Stomach (tissue), 9 donors: ENCODE data around the gene WWC1. TPM values are rescaled to one million over a fixed set of nuclear protein-coding genes. Genes with fewer than 3 reads are reported as not detected.
A peak's percentile ranks its signal among the peaks of the same experiment; 100 is the strongest.

Experiments used
- DNase-seq, 2 donors: peaks; one replicate each; pipeline versions ENCODE4 v3.0.0 to v3.0.0-alpha.2; 2013 to 2019
- H3K27ac ChIP-seq, 5 donors: fragments of 200-600 bp in 4 of 5; sonication (generic) in 4 of 5; one replicate each; pipeline ENCODE4 v1.5.1; 2013 to 2019; ENCODE audit warnings: mild to moderate bottlenecking in 1 of 5, moderate library complexity in 1 of 5
- H3K27me3 ChIP-seq, 3 donors: fragments of 200-600 bp; sonication (generic); one replicate each; pipeline ENCODE4 v1.5.1; 2017 to 2019; ENCODE audit warnings: mixed run types in 1 of 3
- H3K36me3 ChIP-seq, 4 donors: fragments of 200-600 bp; sonication (generic); 1 replicate in 3 of 4; 2 replicates in 1 of 4; pipeline ENCODE4 v1.5.1; 2016 to 2019
- H3K4me1 ChIP-seq, 4 donors: fragments of 200-600 bp; sonication (generic); one replicate each; pipeline ENCODE4 v1.5.1; 2016 to 2019
- H3K4me3 ChIP-seq, 4 donors: fragments of 200-600 bp; sonication (generic) in 3 of 4; one replicate each; pipeline ENCODE4 v1.5.1; 2016 to 2019; ENCODE audit warnings: mild to moderate bottlenecking in 1 of 4
- H3K9me3 ChIP-seq, 4 donors: fragments of 200-600 bp; sonication (generic); one replicate each; pipeline ENCODE4 v1.5.1; 2016 to 2019
- EP300 ChIP-seq: sonication (generic); formaldehyde crosslinking; IDR thresholded peaks from one replicate; pipeline ENCODE4 v1.6.1; 2017; ENCODE audit warnings: antibody characterized with exemption
- POLR2A ChIP-seq, 4 donors: fragments of 450-650 bp; IDR thresholded peaks; one replicate each; pipeline ENCODE4 v1.6.1; 2016; ENCODE audit warnings: antibody characterized with exemption in 4 of 4, control low read depth in 2 of 4, mild to moderate bottlenecking in 1 of 4, moderate library complexity in 1 of 4
- POLR2AphosphoS5 ChIP-seq, 3 donors: sonication (generic); formaldehyde crosslinking; IDR thresholded peaks; one replicate each; pipeline ENCODE4 v1.6.1; 2016; ENCODE audit warnings: antibody characterized with exemption in 3 of 3
- WGBS, 5 donors: extraction: QIAGEN DNeasy Blood & Tissue Kit in 3 of 5; methylation state at CpG; one replicate each; pipeline versions ENCODE4 v1.1.5 to v1.1.7; 2013 to 2018; 5-methylcytosine and 5-hydroxymethylcytosine counted together
- intact Hi-C: fragments of 100-400 bp; cut with DNase I; formaldehyde crosslinking; loops from one replicate; pipeline ENCODE4 v1.15.1; 2023; ENCODE audit warnings: low total_unique reads
- polyA plus RNA-seq, 3 donors: library from polyadenylated mRNA; stranded (reverse); fragments of 200-250 nt; gene quantifications; one replicate each; pipeline ENCODE4 v1.2.3, GENCODE V29; 2013
- total RNA-seq, 5 donors: library from RNA; depleted of rRNA; stranded (reverse); fragments of >200 nt; gene quantifications; one replicate each; pipeline versions ENCODE4 v1.1.0 to v1.2.3, GENCODE V29; 2014 to 2016
- TF ChIP-seq, protein P1 (sequence below), 7 experiments: fragments of 450-650 bp in 4 of 7; fragments of 200-600 bp in 3 of 7; sonication (generic) in 3 of 7; IDR thresholded peaks; one replicate each; pipeline ENCODE4 v1.5.1; 2016 to 2019; ENCODE audit warnings: antibody characterized with exemption in 7 of 7, control low read depth in 2 of 7, mild to moderate bottlenecking in 1 of 7
- donor health status: healthy with polysubstance abuse.
- donor health status: Bipolar disorder and iron deficiency.
- donor health status: healthy.

WWC1 gene
- total and polyA plus RNA-seq, 8 donors: 11.3 to 82.6 (median 33.4) TPM

DNA sequence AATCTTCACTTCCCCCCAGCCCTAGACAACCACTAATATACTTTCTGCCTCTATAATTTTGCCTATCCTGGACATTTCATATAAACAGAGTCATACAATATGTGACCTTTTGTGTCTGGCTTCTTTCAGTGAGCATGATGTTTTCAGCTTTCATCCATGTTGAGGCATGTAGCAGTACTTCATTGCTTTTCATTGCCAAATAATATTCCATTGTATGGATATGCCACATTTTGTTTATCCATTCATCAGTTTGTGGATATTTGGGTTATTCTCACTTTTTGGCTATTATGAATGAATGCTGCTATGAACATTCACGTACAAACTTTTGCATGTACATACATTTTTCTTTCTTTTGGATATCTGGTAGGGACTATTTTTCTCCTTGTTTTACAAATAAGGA, 49.0 kb downstream of the WWC1 start:
- DNase-seq: no peak
- WGBS, 5 donors: 94 to 98% (median 96%) methylated on average over 1 of the region's 1 CpG
- Histone ChIP-seq H3K27me3 (no peaks in the 10 kb centered on the region), H3K4me1 (peaks cover 4 to 25% (median 13%) of the 10 kb centered on the region in 4 donors), H3K4me3 (no peak overlapping the region), H3K36me3 (no peaks in the 10 kb centered on the region), H3K27ac (no peak overlapping the region), H3K9me3 (no peaks in the 10 kb centered on the region)
- TF ChIP-seq, protein P1, sequence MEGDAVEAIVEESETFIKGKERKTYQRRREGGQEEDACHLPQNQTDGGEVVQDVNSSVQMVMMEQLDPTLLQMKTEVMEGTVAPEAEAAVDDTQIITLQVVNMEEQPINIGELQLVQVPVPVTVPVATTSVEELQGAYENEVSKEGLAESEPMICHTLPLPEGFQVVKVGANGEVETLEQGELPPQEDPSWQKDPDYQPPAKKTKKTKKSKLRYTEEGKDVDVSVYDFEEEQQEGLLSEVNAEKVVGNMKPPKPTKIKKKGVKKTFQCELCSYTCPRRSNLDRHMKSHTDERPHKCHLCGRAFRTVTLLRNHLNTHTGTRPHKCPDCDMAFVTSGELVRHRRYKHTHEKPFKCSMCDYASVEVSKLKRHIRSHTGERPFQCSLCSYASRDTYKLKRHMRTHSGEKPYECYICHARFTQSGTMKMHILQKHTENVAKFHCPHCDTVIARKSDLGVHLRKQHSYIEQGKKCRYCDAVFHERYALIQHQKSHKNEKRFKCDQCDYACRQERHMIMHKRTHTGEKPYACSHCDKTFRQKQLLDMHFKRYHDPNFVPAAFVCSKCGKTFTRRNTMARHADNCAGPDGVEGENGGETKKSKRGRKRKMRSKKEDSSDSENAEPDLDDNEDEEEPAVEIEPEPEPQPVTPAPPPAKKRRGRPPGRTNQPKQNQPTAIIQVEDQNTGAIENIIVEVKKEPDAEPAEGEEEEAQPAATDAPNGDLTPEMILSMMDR (IDR thresholded peaks at IDR 0.05): no peak
- TF ChIP-seq POLR2AphosphoS5 (IDR thresholded peaks at IDR 0.05): no peak
- no peak for TF ChIP-seq EP300
- no peak for TF ChIP-seq POLR2A (IDR thresholded peaks at IDR 0.05)
- intact Hi-C loops: no loop called here

DNA sequence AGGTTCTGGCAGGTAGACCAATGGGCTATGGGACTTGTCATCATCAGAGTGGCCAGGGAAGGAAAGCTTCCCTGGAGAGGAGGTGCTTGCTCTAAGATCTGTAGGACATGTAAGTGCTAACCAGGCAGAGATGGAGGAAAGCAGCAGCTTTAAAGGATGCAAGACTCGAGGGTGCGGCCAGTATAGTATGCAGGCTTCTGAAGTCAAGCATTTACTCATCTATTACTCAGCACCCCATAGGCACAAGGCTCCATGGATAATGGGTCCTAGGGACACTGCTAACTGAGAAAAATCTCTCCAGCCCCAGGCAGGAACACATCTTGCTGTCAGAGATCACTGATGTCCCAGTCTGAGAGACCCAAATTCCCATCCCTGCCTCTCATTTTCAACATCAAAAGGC, 49.7 kb downstream of the WWC1 start:
- intact Hi-C loops: no loop called here
- H3K4me3 ChIP-seq: no peak overlapping the region
- H3K27ac ChIP-seq: no peak overlapping the region
- no peak for DNase-seq
- WGBS, 5 donors: 66 to 89% (median 83%) methylated on average over 2 of the region's 2 CpGs
- H3K9me3 ChIP-seq: no peaks in the 10 kb centered on the region
- no peaks in the 10 kb centered on the region for H3K36me3 ChIP-seq
- no peaks in the 10 kb centered on the region for H3K27me3 ChIP-seq
- peaks cover 11 to 32% (median 19%) of the 10 kb centered on the region in 4 donors for H3K4me1 ChIP-seq
- no peak for TF ChIP-seq POLR2AphosphoS5 (IDR thresholded peaks at IDR 0.05)
- TF ChIP-seq, protein P1 (IDR thresholded peaks at IDR 0.05): no peak
- no peak for TF ChIP-seq POLR2A (IDR thresholded peaks at IDR 0.05)
- TF ChIP-seq EP300: no peak

DNA sequence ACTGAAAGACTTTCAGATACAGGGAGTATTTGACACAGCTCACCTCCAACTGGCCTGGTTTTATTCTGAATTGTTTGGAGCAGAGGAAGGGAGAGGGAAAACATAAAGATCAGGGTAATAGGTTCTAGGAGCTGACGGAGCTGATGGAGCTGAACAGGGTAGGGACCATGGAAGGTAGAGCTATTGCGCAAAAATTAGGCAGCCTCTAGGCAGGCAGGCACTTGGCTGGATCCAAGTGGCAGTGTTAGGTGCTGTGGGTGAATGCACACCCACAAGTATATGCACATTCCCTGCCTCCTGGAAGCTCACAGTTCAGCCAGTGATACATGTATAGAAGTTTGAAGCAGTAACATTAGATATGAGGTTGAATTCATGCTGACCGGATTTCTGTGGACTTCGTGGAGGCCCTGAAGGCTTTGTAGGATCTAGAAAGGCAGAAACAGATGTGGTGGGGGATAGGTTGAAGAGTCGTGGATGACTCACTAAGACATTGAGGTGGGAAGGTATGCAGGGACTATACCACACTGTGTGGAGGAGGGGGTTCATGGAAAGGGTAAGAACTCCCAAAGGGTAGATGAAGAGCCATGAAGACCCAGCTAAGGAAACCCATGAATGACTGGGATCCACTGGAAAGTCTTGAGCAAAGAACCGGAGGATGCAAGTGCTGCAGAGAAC, 50.8 kb downstream of the WWC1 start:
- no peak overlapping the region for H3K4me3 ChIP-seq
- peak overlapping the region in 2 of 5 donors; percentile 14 to 25 for H3K27ac ChIP-seq
- H3K4me1 ChIP-seq: peaks cover 18 to 41% (median 25%) of the 10 kb centered on the region in 4 donors
- 79 to 93% (median 87%) methylated on average over 6 of the region's 6 CpGs for WGBS, 5 donors
- no peaks in the 10 kb centered on the region for H3K36me3 ChIP-seq
- H3K9me3 ChIP-seq: no peaks in the 10 kb centered on the region
- TF ChIP-seq POLR2AphosphoS5 (IDR thresholded peaks at IDR 0.05): no peak
- no peak for TF ChIP-seq EP300
- TF ChIP-seq POLR2A (IDR thresholded peaks at IDR 0.05): no peak
- TF ChIP-seq, protein P1 (IDR thresholded peaks at IDR 0.05): no peak
- DNase-seq: no peak
- intact Hi-C loops: no loop called here
- no peaks in the 10 kb centered on the region for H3K27me3 ChIP-seq

DNA sequence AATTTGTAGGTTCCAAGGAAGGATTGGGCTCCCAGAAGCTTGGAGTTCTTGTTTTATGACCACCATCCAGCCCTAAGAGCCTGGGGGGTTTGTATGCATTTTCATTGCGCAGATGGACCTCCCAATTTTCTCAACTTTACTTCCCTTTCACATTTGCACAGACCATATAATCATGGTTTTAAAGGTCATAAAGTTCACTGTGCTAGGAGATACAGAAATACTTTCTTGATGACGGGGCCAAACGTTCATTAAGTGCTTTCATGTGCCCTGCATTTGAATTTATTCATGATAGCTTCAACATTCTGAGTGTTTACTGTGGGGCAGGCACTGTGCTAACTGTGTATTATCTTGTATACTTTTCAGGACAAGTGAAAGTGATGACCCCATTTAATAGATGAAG, 51.5 kb downstream of the WWC1 start:
- H3K9me3 ChIP-seq: no peaks in the 10 kb centered on the region
- no peak for DNase-seq
- peak overlapping the region in 2 of 5 donors; percentile 14 to 25 for H3K27ac ChIP-seq
- intact Hi-C loops: no loop called here
- TF ChIP-seq EP300 (no peak), POLR2A (IDR thresholded peaks at IDR 0.05) (no peak)
- 32 to 58% (median 55%) methylated on average over 3 of the region's 3 CpGs for WGBS, 5 donors
- no peaks in the 10 kb centered on the region for H3K27me3 ChIP-seq
- H3K4me3 ChIP-seq: no peak overlapping the region
- H3K36me3 ChIP-seq: no peaks in the 10 kb centered on the region
- peaks cover 25 to 48% (median 31%) of the 10 kb centered on the region in 4 donors for H3K4me1 ChIP-seq

DNA sequence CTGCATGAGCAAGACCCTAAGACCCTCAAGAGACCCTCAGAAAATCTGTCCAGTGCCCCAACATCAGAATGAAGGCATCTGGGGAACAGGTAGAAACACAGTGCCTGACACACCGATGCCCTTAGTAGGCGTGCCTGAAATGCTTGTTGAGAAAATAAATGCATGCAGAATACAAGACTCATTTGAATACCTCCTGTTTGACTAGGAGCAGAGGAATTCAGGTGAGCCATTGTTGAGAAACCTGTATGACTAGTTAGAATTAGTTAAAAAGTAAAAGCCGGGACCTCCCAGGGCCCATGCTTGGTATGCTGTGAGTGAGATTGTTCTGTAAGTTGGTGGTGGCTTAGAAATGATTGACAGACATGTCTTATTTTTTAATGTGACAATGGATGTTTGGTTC, 55.0 kb downstream of the WWC1 start:
- H3K27me3 ChIP-seq: no peaks in the 10 kb centered on the region
- no peaks in the 10 kb centered on the region for H3K36me3 ChIP-seq
- H3K4me1 ChIP-seq: peaks cover 37 to 60% (median 42%) of the 10 kb centered on the region in 4 donors
- peak overlapping the region; percentile 70 to 83 (median 73) for H3K27ac ChIP-seq
- intact Hi-C loops: no loop called here
- 31 to 56% (median 46%) methylated on average over 3 of the region's 3 CpGs for WGBS, 5 donors
- no peak for TF ChIP-seq POLR2A (IDR thresholded peaks at IDR 0.05)
- TF ChIP-seq POLR2AphosphoS5 (IDR thresholded peaks at IDR 0.05): peak in 1 of 3 donors; percentile 65
- peak; percentile 33 to 85 for DNase-seq
- no peak overlapping the region for H3K4me3 ChIP-seq
- no peaks in the 10 kb centered on the region for H3K9me3 ChIP-seq
